HG03039 (cell line): Measurements from ENCODE around the gene AHRR.
"Not testable (repeated sequence)": the region's sequence is repeated elsewhere in the genome, so short reads cannot be mapped to it uniquely, and the experiment has no call there.

Source experiments
- ATAC-seq: cut with Tn5 transposase; IDR thresholded peaks from one replicate; pipeline ENCODE4 v1.9.1; 2021; ENCODE audit warnings: mild to moderate bottlenecking, moderate library complexity; ENCODE audit not compliant: unreplicated experiment

The AHRR gene

DNA sequence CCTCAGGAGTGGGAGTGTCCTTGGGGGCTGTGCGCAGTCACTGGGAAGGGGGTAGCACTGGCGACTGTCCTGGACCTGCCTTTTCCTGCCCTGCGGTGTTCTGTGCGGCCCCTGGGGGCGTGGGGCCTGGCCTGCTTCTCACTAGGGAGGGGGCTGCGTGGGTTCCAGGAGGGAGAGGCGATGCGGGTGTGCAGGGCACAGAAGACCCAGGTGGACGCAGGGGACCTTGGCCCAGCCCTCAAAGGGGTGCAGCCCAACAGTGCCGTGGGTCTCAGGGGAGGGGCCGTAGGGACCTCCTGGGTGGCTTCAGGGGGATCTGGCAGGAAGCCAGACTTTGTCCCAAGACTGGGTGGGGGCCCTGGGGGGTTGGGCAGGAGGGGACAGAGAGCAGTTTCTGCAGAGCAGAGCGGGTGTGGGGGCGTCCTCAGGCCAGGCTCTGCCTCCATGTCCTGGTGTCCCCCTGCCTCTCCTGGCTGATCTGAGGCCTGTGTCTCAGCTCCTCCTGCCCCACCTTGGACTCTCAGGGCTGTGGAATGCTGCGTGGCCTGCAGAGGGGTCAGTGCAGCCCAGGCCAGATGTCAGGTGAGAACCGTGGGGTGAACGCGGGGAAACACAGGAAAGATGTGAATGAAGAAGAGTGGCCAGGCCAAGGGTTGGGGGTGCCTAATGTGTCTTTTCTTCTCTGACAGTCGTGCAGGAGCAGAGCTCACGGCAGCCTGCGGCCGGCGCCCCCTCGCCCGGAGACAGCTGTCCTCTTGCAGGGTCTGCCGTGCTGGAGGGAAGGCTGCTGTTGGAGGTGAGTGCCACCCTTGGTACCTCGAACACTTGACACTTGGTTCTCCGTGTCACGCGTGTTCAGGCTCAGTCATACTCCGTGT is 54.6 kb downstream of the AHRR start:
- no peak for ATAC-seq

GRCh38 chr5:376799-377325 is 55.3 kb downstream of the AHRR start:
- no peak for ATAC-seq

DNA sequence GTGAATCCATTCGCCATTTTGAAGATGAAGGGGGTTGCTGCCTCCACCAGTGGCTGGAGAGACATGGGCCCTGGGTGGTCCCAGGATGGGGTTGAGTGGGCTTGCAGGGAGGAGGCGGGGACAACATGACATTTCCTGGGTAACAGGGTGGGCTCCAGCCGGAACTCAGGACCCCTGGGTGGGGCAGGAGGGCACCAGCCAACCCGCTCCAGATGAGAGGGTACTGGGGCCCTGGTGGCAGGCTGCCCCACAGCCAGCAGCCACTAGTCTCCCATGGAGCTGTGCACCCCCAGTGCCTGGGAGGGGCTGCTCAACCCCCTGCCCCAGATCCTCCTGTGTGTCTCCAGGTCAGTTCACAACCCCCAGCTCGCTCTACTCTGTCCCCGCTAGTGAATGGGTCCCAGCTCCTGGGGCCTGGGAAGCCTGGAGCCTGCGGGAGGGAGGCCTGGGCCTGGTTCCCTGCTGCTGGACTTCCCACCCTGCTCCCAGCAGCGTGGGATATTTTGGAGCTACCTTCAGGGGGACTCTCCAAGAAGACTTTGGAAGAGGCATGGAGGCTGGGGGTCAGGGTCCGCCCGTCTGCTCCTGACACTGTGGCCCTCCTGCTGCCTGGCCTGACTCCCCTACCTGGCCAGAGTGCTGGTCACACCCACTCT is 55.9 kb downstream of the AHRR start:
- no peak for ATAC-seq

DNA sequence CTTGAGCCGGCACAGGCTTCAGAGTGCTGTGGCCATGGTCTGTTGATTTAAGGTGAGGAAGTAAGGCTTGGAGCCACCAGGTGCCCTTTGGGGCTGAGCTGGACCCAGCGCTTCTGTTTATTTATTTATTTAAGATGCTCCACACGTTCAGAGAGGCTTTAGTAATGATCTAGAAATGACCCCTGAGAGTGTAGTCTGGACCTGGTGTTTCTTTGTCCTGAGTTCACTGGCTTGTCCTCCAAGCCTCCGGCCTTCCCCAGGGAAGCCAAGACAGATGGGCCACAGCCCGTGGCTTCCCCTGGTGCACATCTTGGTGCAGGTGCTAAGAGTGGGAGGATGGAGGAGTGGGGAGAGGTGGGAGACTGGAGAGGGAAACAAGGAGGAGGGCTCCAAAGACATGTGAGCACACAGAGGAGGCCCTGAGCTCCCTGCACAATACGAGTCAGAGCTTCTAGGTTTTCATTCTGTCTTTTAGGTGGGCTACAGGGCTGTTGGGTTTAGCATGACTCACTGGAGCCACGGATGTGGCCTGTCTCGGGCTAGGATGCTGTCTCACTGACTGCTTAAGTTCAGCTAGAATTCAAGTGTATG is 56.9 kb downstream of the AHRR start:
- ATAC-seq, result no peak

GRCh38 chr5:378976-379742 is 57.6 kb downstream of the AHRR start:
- no peak for ATAC-seq

DNA sequence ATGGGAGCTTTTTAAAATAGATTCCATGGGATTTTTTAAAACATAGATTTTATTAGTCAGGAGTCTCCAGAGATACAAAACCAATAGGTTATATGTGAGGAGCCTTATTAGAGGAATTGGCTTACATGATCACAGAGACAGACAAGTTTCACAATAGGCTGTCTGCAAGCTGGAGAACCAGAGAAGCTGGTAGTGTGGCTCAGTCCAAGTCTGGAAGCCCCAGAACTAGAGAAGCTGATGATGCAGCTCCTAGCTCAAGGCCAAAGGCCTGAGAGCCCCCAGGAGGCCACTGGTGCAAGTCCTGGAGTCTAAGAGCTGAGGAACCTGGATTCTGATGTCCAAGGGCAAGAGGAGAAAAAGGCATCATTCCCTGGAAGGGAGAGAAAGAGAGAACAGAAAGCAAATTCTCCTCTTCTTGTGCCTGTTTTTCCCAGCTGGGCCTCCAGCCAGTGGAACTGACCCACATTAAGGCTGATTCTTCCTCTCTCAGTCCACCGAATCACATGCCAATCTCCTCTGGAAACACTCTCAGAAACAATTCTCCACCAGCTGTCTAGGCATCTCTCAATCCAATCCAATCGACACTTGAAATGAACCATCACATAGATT is 59.3 kb downstream of the AHRR start:
- no peak for ATAC-seq

GRCh38 chr5:383066-383465 is 61.6 kb downstream of the AHRR start:
- ATAC-seq, result no peak

DNA sequence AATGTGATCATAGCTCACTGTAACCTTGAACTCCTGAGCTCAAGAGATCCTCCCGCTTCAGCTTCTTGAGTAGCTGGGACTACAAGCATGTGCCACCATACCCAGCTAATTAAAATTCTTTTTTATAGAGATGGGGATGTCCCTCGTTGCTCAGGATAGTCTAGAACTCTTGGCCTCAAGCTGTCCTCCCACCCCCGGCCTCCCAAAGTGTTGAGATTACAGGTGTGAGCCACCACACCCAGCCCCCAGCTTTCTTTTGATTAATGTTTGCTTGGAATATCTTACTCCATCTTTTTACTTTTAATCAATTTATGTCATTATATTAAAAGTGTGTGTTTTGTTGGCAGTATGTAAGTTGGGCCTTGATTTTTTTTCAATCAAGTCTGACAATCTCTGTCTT is 62.1 kb downstream of the AHRR start:
- ATAC-seq, result no peak

DNA sequence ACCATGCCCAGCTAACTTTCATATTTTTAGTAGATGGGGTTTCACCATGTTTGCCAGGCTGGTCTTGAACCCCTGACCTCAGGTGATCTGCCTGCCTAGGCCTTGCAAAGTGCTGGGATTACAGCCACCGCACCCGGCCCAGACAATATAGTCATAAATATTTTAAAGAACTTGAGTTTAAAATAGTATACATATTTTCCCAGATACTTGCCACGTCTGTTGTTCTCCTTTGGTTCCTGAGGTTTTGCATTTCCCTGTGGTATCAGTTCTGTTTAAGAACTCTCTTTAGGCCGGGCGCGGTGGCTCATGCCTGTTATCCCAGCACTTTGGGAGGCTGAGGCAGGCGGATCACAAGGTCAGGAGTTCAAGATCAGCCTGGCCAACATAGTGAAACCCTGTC is 63.1 kb downstream of the AHRR start:
- ATAC-seq, result not testable (repeated sequence)

- ATAC-seq, result no peak
Observed at GRCh38 chr5:385321-385720, 63.8 kb downstream of the AHRR start.

DNA sequence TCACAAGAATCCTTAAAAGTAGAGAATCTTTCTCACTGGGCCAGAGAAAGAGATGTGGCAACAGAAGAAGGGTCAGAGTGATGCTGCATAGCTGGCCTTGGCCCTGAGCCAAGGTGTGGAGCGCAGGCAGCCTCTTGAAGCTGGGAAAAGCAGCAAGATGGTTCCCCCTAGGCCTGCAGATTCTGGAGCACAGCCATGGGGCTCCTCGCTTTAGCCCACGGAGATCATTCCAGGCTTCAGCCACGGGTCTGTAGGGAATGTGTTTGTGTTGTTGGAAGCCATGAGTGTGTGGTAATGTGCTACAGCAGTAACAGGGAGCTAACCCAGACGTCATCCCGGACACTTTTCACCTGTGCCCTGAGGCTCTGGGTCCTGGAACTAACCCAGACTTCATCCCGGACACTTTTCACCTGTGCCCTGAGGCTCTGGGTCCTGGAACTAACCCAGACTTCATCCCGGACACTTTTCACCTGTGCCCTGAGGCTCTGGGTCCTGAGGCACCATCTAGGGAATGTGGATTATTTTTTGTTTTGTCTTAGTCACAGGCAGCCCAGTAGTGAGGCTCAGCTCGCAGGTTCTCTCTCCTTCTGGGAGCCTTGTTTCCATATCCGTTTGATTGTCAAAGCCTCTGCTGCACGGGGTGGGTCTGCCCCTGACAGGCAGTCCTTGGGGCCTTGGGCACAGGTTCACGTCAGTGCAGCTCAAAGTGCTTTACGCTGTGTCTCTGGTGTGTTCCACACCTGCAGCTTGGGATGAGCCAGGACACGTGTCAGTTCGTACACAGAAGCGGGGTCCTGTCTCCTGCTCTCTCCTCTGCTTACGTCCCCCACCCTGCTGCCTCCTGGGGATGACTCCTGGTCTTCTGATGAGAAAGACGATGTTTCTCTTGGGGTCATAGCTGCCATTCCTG is 65.2 kb downstream of the AHRR start:
- ATAC-seq, result no peak

GRCh38 chr5:387491-388265 is 66.2 kb downstream of the AHRR start:
- no peak for ATAC-seq

DNA sequence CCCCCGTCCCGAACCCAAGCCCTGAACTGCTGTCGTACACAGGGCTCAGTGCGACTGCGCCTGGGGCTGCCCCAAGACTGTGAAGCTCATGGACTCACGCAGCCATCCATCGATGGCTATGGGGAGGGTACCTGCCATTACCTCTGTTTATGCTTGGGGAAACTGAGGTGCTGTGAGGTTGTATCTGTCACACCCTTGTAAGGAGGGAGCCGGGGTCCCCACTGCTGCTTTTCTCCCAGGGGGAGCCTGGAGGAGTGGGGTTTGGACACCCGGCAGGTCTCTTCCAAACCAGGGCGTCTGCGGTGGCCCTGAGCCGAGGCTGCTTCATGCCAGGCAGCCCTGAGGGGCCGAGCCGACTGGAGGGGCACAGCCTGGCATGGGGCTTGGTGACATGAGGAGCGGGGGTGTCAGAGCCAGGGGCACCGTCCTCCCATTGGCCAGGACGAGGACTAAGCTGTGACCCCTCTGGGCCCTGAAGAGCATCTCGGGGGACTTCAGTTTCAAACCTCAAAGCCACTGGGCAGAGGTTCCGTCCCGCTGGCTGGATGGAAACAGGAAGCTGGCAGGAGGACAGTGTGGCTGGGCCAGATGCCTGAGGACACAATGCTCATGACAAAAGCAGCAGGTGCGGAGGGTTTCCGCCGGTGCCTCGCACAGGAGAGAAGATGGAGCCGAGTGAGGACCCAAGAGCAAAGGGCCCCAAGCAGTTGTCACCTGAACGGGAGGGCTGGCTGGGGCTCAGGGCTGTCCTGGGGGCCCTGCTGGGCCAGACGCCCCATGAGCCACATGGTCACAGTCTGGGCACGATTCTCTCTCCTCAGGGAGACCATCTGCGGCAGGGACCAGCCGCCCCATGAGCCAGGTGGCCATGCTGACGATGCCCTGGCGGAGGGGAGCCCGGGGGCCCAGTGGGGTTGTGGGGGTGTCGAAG is 67.0 kb downstream of the AHRR start:
- ATAC-seq, result no peak

GRCh38 chr5:389197-389821 is 67.8 kb downstream of the AHRR start:
- ATAC-seq, result no peak

DNA sequence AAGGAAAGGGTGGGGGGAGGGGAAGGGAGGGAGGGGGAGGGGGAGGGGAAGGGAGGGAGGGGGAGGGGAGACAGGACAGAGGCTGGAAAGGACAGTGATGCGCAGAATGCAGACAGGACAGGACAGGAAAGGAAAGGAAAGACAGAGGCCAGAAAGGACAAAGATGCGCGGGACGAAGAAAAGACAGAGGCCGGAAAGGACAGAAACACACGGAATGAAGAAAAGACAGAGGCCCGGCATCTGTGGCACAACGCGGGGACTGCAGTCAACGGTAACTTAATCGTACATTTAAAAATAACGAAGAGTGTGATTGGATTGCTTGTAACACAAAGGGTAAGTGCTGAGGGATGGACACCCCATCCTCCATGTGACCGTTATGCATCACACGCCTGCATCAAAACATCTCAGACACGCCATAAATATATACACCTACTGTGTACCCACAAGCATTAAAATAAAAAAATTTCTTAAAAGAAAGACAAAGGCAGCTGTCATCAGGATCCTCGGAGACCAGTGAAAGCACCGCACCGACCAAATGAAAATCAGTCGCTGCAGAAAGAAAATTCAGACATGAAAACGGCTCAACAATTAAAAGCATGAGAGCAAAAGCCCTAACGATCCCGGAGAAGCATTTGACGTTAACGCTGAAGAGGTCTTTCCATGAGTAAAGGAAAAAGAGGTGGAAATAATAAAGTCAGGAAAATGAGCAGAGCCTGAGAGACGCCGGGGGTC is 68.5 kb downstream of the AHRR start:
- no peak for ATAC-seq

DNA sequence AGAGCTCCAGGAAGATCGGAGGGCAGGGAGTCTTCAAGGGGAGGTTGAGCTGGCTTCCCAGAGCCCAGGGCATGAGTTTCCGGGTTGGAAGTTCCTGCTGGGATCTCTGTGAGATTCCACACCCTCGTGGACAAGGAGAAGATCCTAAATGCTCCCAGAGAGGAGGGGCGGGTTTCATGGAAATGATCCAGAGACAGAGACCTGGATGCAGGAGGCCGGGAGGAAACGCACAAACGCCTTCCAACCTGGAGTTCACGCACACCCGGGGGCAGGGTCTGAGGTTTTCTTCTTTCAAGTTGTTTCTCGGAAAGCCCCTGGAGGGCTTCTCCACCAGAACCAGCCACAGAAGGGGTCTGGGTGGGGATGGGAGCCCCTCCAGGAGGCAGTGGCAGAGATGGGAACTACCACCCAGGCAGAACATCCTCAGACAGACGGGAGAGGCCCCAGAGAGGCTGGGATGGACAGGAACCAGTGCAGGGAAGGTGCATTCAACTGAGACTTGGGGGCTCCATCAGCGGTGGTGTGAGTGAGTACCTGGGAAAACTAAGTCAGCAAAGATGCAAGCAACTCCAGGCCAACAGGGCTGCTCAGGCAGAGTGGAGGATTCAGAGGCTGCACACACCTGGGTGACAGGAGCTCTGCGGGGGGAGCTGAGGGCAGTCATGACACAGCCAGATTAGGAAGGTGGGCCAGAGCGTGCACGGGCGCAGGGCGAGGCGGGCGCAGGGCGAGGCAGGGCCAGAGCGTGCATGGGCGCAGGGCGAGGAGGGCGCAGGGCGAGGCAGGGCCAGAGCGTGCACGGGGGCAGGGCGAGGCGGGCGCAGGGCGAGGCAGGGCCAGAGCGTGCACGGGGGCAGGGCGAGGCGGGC is 69.3 kb downstream of the AHRR start:
- no peak for ATAC-seq
